ENCODE measurements around the gene ABHD12B. TPM values are rescaled to one million over a fixed set of nuclear protein-coding genes. Genes with fewer than 3 reads are reported as not detected.
A peak's percentile ranks its signal among the peaks of the same experiment; 100 is the strongest.

The ABHD12B gene
- total RNA-seq, 2 experiments from 2014 or later = not detected

DNA sequence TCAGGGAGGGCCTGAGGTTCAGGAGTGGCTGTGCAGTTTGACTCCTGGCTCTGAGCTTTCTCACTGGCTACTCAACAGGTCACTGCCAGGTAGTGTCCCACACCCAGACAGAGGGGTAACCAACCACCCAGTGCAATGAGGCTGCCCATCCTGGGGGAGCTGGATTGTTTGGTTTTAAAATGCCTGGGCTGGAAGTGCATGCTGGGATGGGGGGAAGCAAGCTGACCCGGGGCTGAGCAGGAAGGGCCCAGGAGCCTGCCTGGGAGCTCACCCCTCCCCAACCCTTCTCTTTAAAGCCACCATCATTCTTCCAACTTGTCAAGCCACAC lies 12.6 kb upstream of the ABHD12B start:
- CTCF ChIA-PET = interaction anchor here (0.6 to 3.4 kb wide), 10 partner anchors 13 to 621 kb away, joined by 3 to 43 read pairs (median 6); partner anchors contain the start of gene NIN
- POLR2A ChIA-PET = interaction anchor here (1.3 to 3.1 kb wide), 13 partner anchors 24 to 547 kb away, joined by 3 to 83 read pairs (median 11); partner anchors contain the start of genes DMAC2L, L2HGDH and NIN
- no peak overlapping the region for H3K27ac ChIP-seq (ENCODE audit: low read depth in 1 of 2, low read length in 2 of 2)

DNA sequence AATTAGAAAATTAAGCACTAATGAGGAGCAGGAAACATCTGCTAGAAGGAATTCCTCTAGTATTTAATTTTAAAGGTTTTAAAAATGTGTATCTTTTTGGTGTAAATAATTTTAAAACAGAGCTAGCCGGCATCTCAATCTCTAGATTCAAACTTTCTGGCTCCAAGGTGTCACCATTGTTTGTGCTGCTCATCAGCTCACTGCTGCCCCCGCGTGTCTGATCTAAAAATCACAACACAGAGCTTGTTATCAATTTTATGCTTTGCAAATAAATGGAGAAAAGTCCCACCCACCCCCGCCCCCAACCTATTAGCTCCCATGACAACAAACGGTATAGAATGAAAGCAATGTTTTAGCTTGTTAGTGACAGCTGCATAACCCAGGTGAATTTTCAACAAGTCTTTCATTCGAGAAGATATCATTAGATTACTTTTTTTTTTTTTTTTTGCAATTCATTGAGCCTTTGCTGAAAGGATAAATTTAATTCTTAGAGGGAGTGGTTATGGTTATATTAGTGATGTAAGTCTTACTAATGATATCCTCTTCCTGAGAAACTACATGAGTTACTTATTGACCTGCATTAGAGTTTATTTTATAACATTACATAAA lies 11.3 kb upstream of the ABHD12B start:
- Histone ChIP-seq H3K27ac (ENCODE audit: low read depth in 1 of 2, low read length in 2 of 2) (no peak overlapping the region), H3K9me3 (ENCODE audit: control insufficient read depth in 1 of 2, insufficient read depth in 1 of 2, low read length in 2 of 2) (no peaks in the 10 kb centered on the region), H3K4me3 (ENCODE audit: low read length) (peak overlapping the region; percentile 83), H3K4me1 (ENCODE audit: insufficient read depth, low read length) (peaks cover 11% of the 10 kb centered on the region), H3K27me3 (ENCODE audit: control insufficient read depth in 1 of 2, insufficient read depth in 2 of 2, low read length in 2 of 2) (no peaks in the 10 kb centered on the region), H3K36me3 (ENCODE audit: insufficient read depth, low read length) (no peaks in the 10 kb centered on the region)
- POLR2A ChIA-PET = interaction anchor here (0.6 to 3.1 kb wide), 30 partner anchors 12 to 549 kb away, joined by 3 to 83 read pairs (median 5); partner anchors contain the start of genes DMAC2L, L2HGDH, MAP4K5 and NIN
- Mint-ChIP-seq H3K4me3 (peak overlapping the region; percentile 93), H3K27me3 (peaks cover 4% of the 10 kb centered on the region), H3K27ac (peak overlapping the region; percentile 89), H3K36me3 (ENCODE audit: low read depth) (peaks cover 8% of the 10 kb centered on the region), H3K9me3 (no peaks in the 10 kb centered on the region), H3K4me1 (ENCODE audit: low read depth) (peaks cover 16% of the 10 kb centered on the region)
- CTCF ChIA-PET = interaction anchor here (0.9 to 3.4 kb wide), 27 partner anchors 8 to 540 kb away, joined by 3 to 43 read pairs (median 4); partner anchors contain the start of genes MAP4K5 and NIN
- TF ChIP-seq, protein P1, sequence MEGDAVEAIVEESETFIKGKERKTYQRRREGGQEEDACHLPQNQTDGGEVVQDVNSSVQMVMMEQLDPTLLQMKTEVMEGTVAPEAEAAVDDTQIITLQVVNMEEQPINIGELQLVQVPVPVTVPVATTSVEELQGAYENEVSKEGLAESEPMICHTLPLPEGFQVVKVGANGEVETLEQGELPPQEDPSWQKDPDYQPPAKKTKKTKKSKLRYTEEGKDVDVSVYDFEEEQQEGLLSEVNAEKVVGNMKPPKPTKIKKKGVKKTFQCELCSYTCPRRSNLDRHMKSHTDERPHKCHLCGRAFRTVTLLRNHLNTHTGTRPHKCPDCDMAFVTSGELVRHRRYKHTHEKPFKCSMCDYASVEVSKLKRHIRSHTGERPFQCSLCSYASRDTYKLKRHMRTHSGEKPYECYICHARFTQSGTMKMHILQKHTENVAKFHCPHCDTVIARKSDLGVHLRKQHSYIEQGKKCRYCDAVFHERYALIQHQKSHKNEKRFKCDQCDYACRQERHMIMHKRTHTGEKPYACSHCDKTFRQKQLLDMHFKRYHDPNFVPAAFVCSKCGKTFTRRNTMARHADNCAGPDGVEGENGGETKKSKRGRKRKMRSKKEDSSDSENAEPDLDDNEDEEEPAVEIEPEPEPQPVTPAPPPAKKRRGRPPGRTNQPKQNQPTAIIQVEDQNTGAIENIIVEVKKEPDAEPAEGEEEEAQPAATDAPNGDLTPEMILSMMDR (IDR thresholded peaks at IDR 0.05) = peak; percentile 87
- DNase-seq = peak; percentile 83 to 95 (median 90)
- intact Hi-C loops (cut with DNase I, micrococcal nuclease) = loop anchor here (1.0 to 10.0 kb wide), 7 partner anchors 30 to 536 kb away; partner anchors contain the start of gene NIN (in 1 of the 2)
- ATAC-seq (ENCODE audit: poor library complexity) = peak; percentile 79

More for the DNA sequence above, 12.6 kb upstream of the ABHD12B start:
- Histone ChIP-seq H3K27me3 (ENCODE audit: control insufficient read depth in 1 of 2, insufficient read depth in 2 of 2, low read length in 2 of 2) (no peaks in the 10 kb centered on the region), H3K4me1 (ENCODE audit: insufficient read depth, low read length) (peaks cover 11% of the 10 kb centered on the region), H3K9me3 (ENCODE audit: control insufficient read depth in 1 of 2, insufficient read depth in 1 of 2, low read length in 2 of 2) (no peaks in the 10 kb centered on the region), H3K4me3 (ENCODE audit: low read length) (peak overlapping the region; percentile 83), H3K36me3 (ENCODE audit: insufficient read depth, low read length) (no peaks in the 10 kb centered on the region)
- Mint-ChIP-seq H3K9me3 (no peaks in the 10 kb centered on the region), H3K4me1 (ENCODE audit: low read depth) (peaks cover 14% of the 10 kb centered on the region), H3K4me3 (peak overlapping the region; percentile 93), H3K36me3 (ENCODE audit: low read depth) (peaks cover 8% of the 10 kb centered on the region), H3K27ac (peak overlapping the region; percentile 89), H3K27me3 (no peaks in the 10 kb centered on the region)
- TF ChIP-seq, protein P1 (IDR thresholded peaks at IDR 0.05) = no peak
- ATAC-seq (ENCODE audit: poor library complexity) (no peak), DNase-seq (no peak)
- intact Hi-C loops (cut with DNase I, micrococcal nuclease) = loop anchor here in 1 of 2 experiments (2.0 kb wide), 1 partner anchor 26 kb away; no protein-coding TSS in a partner anchor

DNA sequence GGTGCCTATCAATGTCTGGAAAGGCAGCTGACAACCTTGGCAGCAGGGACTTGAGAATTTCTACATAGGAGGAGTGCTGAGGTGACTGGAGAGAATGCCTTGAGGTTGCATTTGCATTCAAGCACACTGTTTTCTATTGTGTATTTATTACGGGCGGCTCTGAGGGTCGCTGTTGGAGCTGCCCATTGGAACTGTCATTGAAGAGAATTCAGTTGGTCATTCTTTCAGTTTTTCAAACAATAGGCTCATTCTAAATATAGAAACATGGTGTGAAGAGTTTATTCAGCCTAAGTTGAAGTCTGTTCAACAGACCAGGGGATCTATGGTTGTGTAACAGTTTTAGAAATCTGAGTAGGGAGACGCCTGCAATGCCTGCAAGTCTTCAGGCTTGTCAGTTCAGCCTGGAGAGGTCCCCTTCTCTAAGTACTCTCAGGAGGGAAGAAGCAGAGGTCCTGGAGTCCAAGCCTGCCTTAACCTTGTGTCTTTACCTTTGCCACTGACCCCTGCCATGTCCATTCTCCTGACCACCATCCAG lies 9.8 kb upstream of the ABHD12B start:
- ChIA-PET CTCF (interaction anchor here (0.6 kb wide), 1 partner anchor 248 kb away, joined by 3 read pairs; no protein-coding TSS in a partner anchor), POLR2A (no interaction called here)
- peaks cover 11% of the 10 kb centered on the region for H3K4me1 ChIP-seq (ENCODE audit: insufficient read depth, low read length)
- Mint-ChIP-seq H3K4me3 (no peak overlapping the region), H3K9me3 (no peaks in the 10 kb centered on the region), H3K27ac (no peak overlapping the region), H3K27me3 (peaks cover 17% of the 10 kb centered on the region), H3K36me3 (ENCODE audit: low read depth) (peaks cover 8% of the 10 kb centered on the region), H3K4me1 (ENCODE audit: low read depth) (peaks cover 19% of the 10 kb centered on the region)
- intact Hi-C loops (cut with DNase I, micrococcal nuclease) = loop anchor here in 1 of 2 experiments (2.0 to 10.0 kb wide), 2 partner anchors 85 to 537 kb away; no protein-coding TSS in a partner anchor
- H3K27ac ChIP-seq (ENCODE audit: low read depth in 1 of 2, low read length in 2 of 2) = no peak overlapping the region
- no peaks in the 10 kb centered on the region for H3K36me3 ChIP-seq (ENCODE audit: insufficient read depth, low read length)
- TF ChIP-seq, protein P1 (IDR thresholded peaks at IDR 0.05) = no peak
- peaks cover 0 to 9% of the 10 kb centered on the region in 2 experiments for H3K27me3 ChIP-seq (ENCODE audit: control insufficient read depth in 1 of 2, insufficient read depth in 2 of 2, low read length in 2 of 2)
- ATAC-seq (ENCODE audit: poor library complexity) (no peak), DNase-seq (no peak)
- no peaks in the 10 kb centered on the region for H3K9me3 ChIP-seq (ENCODE audit: control insufficient read depth in 1 of 2, insufficient read depth in 1 of 2, low read length in 2 of 2)
- no peak overlapping the region for H3K4me3 ChIP-seq (ENCODE audit: low read length)

Data from CD4-positive, alpha-beta T cell (primary cell).